Measurements from ENCODE around the gene LELP1. TPM values are rescaled to one million over a fixed set of nuclear protein-coding genes. Genes with fewer than 3 reads are reported as not detected.

Gene LELP1
- total and polyA plus RNA-seq, 2 experiments from 2014 or later: not detected

- H3K36me3 ChIP-seq (ENCODE audit: insufficient read depth): no peaks in the 10 kb centered on the region
- H3K27me3 Mint-ChIP-seq (ENCODE audit: insufficient read depth, low read depth, poor library complexity): peaks cover 2% of the 10 kb centered on the region
- H3K9me3 Mint-ChIP-seq: no peaks in the 10 kb centered on the region; the same call in 1 of the 3 replicates
- H3K27ac ChIP-seq (ENCODE audit: low read depth): no peak overlapping the region
- no peaks in the 10 kb centered on the region for H4K20me1 ChIP-seq (replicated peaks; ENCODE audit: insufficient read depth)
- no peak overlapping the region for H3K4me3 Mint-ChIP-seq
- no peak overlapping the region for H3K27ac Mint-ChIP-seq
- no peak overlapping the region for H3K4me3 ChIP-seq
- H2AFZ ChIP-seq: no peak overlapping the region
- DNase-seq (ENCODE audit: low spot score) (no peak), ATAC-seq (no peak)
- no peaks in the 10 kb centered on the region for H3K36me3 Mint-ChIP-seq (ENCODE audit: low read depth)
- H3K4me2 ChIP-seq: no peak overlapping the region
- no peaks in the 10 kb centered on the region for H3K27me3 ChIP-seq (ENCODE audit: insufficient read depth)
- no peaks in the 10 kb centered on the region for H3K4me1 Mint-ChIP-seq
- TF ChIP-seq CREB1 (CRISPR knock-in tag; IDR thresholded peaks at IDR 0.05; ENCODE audit: low read depth): no peak
- no peak for TF ChIP-seq JUNB (IDR thresholded peaks at IDR 0.05; ENCODE audit: unreplicated experiment)
- TF ChIP-seq ETS1 (IDR thresholded peaks at IDR 0.05): no peak
- H3K4me1 ChIP-seq (ENCODE audit: insufficient read depth): no peaks in the 10 kb centered on the region
- no peaks in the 10 kb centered on the region for H3F3A ChIP-seq (replicated peaks; ENCODE audit: low read depth)
- H3K9me2 ChIP-seq (ENCODE audit: insufficient read depth): no peaks in the 10 kb centered on the region
- H3K79me2 ChIP-seq (replicated peaks; ENCODE audit: insufficient read depth): no peaks in the 10 kb centered on the region
Measured at GRCh38 chr1:153231363-153231762, 28.1 kb downstream of the LELP1 start.

- Mint-ChIP-seq H3K27me3 (ENCODE audit: insufficient read depth, low read depth, poor library complexity) (peaks cover 2% of the 10 kb centered on the region), H3K27ac (no peak overlapping the region), H3K9me3 (no peaks in the 10 kb centered on the region; the same call in 1 of the 3 replicates), H3K36me3 (ENCODE audit: low read depth) (no peaks in the 10 kb centered on the region), H3K4me1 (no peaks in the 10 kb centered on the region), H3K4me3 (no peak overlapping the region)
- H3K27me3 ChIP-seq (ENCODE audit: insufficient read depth): no peaks in the 10 kb centered on the region
- no peaks in the 10 kb centered on the region for H3K79me2 ChIP-seq (replicated peaks; ENCODE audit: insufficient read depth)
- no peak overlapping the region for H3K4me3 ChIP-seq
- H3K4me1 ChIP-seq (ENCODE audit: insufficient read depth): no peaks in the 10 kb centered on the region
- no peak overlapping the region for H3K4me2 ChIP-seq
- H3F3A ChIP-seq (replicated peaks; ENCODE audit: low read depth): no peaks in the 10 kb centered on the region
- ATAC-seq (no peak), DNase-seq (ENCODE audit: low spot score) (no peak)
- H3K27ac ChIP-seq (ENCODE audit: low read depth): no peak overlapping the region
- H3K9me2 ChIP-seq (ENCODE audit: insufficient read depth): no peaks in the 10 kb centered on the region
- no peak overlapping the region for H2AFZ ChIP-seq
- no peaks in the 10 kb centered on the region for H4K20me1 ChIP-seq (replicated peaks; ENCODE audit: insufficient read depth)
- H3K36me3 ChIP-seq (ENCODE audit: insufficient read depth): no peaks in the 10 kb centered on the region
- TF ChIP-seq CREB1 (CRISPR knock-in tag; IDR thresholded peaks at IDR 0.05; ENCODE audit: low read depth) (no peak), EZH2 (IDR thresholded peaks at IDR 0.05; ENCODE audit: low read depth, unreplicated experiment) (no peak), JUNB (IDR thresholded peaks at IDR 0.05; ENCODE audit: unreplicated experiment) (no peak), STAT1 (IDR thresholded peaks at IDR 0.05; ENCODE audit: unreplicated experiment) (no peak), POLR2AphosphoS5 (IDR thresholded peaks at IDR 0.05; ENCODE audit: low read depth) (no peak), ZNF331 (CRISPR knock-in tag; IDR thresholded peaks at IDR 0.05; ENCODE audit: low read depth) (no peak), ZNF462 (CRISPR knock-in tag; IDR thresholded peaks at IDR 0.05) (no peak), ZNF114 (CRISPR knock-in tag; IDR thresholded peaks at IDR 0.05) (no peak), CTCF (conservative IDR thresholded peaks at IDR 0.05; ENCODE audit: low read depth in 2 of 2) (no peak), EZH2phosphoT487 (IDR thresholded peaks at IDR 0.05; ENCODE audit: unreplicated experiment) (no peak), ETS1 (IDR thresholded peaks at IDR 0.05) (no peak), NANOG (IDR thresholded peaks at IDR 0.05; ENCODE audit: borderline replicate concordance) (no peak)
Measured at GRCh38 chr1:153231785-153232184, 28.6 kb downstream of the LELP1 start.
